ENCODE data around the gene ASPDH.

GRCh38 chr19:50546527-50547221 is 33.0 kb upstream of the ASPDH start:
- TF ChIP-seq CTCF (IDR thresholded peaks at IDR 0.05) (no peak), SIN3A (IDR thresholded peaks at IDR 0.05; ENCODE audit: borderline replicate concordance, insufficient read depth, low read depth, low read length) (no peak), TCF7L2 (IDR thresholded peaks at IDR 0.05; ENCODE audit: low read depth, low read length) (no peak)

Measured in Panc1 (cell line).